ENCODE data around the gene AFAP1L1. TPM values are rescaled to one million over a fixed set of nuclear protein-coding genes. Genes with fewer than 3 reads are reported as not detected.
A peak's percentile ranks its signal among the peaks of the same experiment; 100 is the strongest.

The AFAP1L1 gene
- total RNA-seq, 1 experiment from 2014 or later = 10.3 TPM

DNA sequence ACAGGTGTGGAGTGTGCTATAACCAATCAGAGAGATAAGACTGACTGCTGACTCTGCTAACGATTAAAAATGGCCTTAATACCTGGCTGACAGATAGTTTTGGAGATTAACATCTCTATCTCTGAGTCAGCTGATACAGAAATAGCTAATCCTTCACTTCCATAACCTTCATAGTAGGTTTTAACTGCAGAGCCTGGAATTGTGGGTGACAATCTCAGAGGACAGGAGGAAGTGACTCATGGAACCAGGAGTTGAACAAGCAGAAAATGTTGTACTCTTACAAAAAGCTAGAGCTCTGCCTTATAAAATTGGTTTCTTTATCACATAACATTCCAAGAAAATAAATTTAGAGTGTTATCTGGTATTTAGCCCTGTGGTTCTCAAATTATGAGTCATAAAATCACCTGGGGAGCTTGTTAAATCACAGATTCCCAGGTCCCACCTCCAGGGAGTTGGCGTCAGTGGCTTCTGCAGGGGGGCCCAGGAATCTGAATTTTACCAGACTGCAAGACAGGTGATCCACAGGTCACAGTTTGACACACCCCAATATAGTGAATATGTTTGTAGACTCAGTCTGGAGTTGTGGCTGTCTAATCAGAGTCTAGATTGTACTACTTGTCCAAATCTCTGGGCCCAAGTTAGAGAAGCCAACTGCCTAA lies 44.4 kb upstream of the AFAP1L1 start:
- Mint-ChIP-seq H3K4me1 (ENCODE audit: low read depth, unreplicated experiment) (peaks cover 25% of the 10 kb centered on the region), H3K27ac (ENCODE audit: unreplicated experiment) (peak overlapping the region; percentile 35), H3K27me3 (ENCODE audit: unreplicated experiment) (no peaks in the 10 kb centered on the region), H3K9me3 (ENCODE audit: low read depth, unreplicated experiment) (no peaks in the 10 kb centered on the region), H3K36me3 (ENCODE audit: insufficient read depth, unreplicated experiment) (peaks cover 43% of the 10 kb centered on the region), H3K4me3 (ENCODE audit: low read depth, unreplicated experiment) (no peak overlapping the region)
- CTCF ChIA-PET = interaction anchor here (0.5 to 2.7 kb wide), 9 partner anchors 35 to 1773 kb away, joined by 3 to 39 read pairs (median 4); partner anchors contain the start of gene ABLIM3
- peak; percentile 50 for DNase-seq
- no peak for TF ChIP-seq CTCF (IDR thresholded peaks at IDR 0.05; ENCODE audit: unreplicated experiment)
- intact Hi-C loops (cut with micrococcal nuclease; ENCODE audit: unreplicated experiment) = loop anchor here (5.0 kb wide), 2 partner anchors 35 to 315 kb away; no protein-coding TSS in a partner anchor
- BruUV-seq (replicated peaks) = no TSS peak

GRCh38 chr5:149228618-149229297 lies 42.9 kb upstream of the AFAP1L1 start:
- BruUV-seq (replicated peaks) = no TSS peak
- Mint-ChIP-seq H3K9me3 (ENCODE audit: low read depth, unreplicated experiment) (no peaks in the 10 kb centered on the region), H3K4me3 (ENCODE audit: low read depth, unreplicated experiment) (peak overlapping the region; percentile 5), H3K4me1 (ENCODE audit: low read depth, unreplicated experiment) (peaks cover 25% of the 10 kb centered on the region), H3K36me3 (ENCODE audit: insufficient read depth, unreplicated experiment) (peaks cover 46% of the 10 kb centered on the region), H3K27ac (ENCODE audit: unreplicated experiment) (peak overlapping the region; percentile 82), H3K27me3 (ENCODE audit: unreplicated experiment) (no peaks in the 10 kb centered on the region)
- intact Hi-C loops (cut with micrococcal nuclease; ENCODE audit: unreplicated experiment) = loop anchor here (1.0 to 5.0 kb wide), 5 partner anchors 36 to 316 kb away; partner anchors contain the start of gene ABLIM3
- DNase-seq = peak; percentile 54
- CTCF ChIA-PET = interaction anchor here (0.6 to 2.7 kb wide), 11 partner anchors 36 to 114 kb away, joined by 3 to 39 read pairs (median 5); partner anchors contain the start of gene ABLIM3
- TF ChIP-seq CTCF (IDR thresholded peaks at IDR 0.05; ENCODE audit: unreplicated experiment) = peak; percentile 55

GRCh38 chr5:149229298-149229937 lies 42.2 kb upstream of the AFAP1L1 start:
- peak; percentile 9 for TF ChIP-seq CTCF (IDR thresholded peaks at IDR 0.05; ENCODE audit: unreplicated experiment)
- Mint-ChIP-seq H3K4me1 (ENCODE audit: low read depth, unreplicated experiment) (peaks cover 25% of the 10 kb centered on the region), H3K27ac (ENCODE audit: unreplicated experiment) (peak overlapping the region; percentile 82), H3K36me3 (ENCODE audit: insufficient read depth, unreplicated experiment) (peaks cover 51% of the 10 kb centered on the region), H3K9me3 (ENCODE audit: low read depth, unreplicated experiment) (no peaks in the 10 kb centered on the region), H3K27me3 (ENCODE audit: unreplicated experiment) (no peaks in the 10 kb centered on the region), H3K4me3 (ENCODE audit: low read depth, unreplicated experiment) (peak overlapping the region; percentile 5)
- CTCF ChIA-PET = interaction anchor here (1.0 to 2.7 kb wide), 7 partner anchors 77 to 115 kb away, joined by 3 to 39 read pairs (median 7); partner anchors contain the start of gene ABLIM3
- BruUV-seq (replicated peaks) = no TSS peak
- intact Hi-C loops (cut with micrococcal nuclease; ENCODE audit: unreplicated experiment) = loop anchor here (1.0 to 5.0 kb wide), 5 partner anchors 35 to 317 kb away; partner anchors contain the start of gene ABLIM3
- DNase-seq = no peak

DNA sequence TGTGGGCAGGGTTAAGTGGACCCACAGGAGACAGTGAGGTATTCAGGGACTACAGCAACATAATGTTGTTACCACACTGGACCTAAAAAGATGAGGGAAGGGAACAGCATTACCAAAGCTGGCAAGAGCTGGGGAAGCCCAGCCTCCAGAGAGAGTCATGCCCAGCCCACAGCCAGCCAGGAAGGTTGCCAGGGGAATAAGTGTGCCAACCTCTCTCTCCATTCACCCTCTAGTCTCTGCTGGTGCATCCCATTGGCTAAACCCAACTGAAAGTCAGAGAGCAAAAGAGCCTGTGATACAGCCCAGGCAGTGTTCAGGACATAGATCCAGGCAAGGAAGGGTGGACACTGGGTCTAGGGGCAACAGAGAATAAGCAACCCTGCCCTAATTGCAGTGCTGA lies 35.8 kb upstream of the AFAP1L1 start:
- Mint-ChIP-seq H3K27ac (ENCODE audit: unreplicated experiment) (no peak overlapping the region), H3K4me1 (ENCODE audit: low read depth, unreplicated experiment) (no peaks in the 10 kb centered on the region), H3K36me3 (ENCODE audit: insufficient read depth, unreplicated experiment) (peaks cover 41% of the 10 kb centered on the region), H3K4me3 (ENCODE audit: low read depth, unreplicated experiment) (no peak overlapping the region), H3K9me3 (ENCODE audit: low read depth, unreplicated experiment) (no peaks in the 10 kb centered on the region), H3K27me3 (ENCODE audit: unreplicated experiment) (no peaks in the 10 kb centered on the region)
- no peak for DNase-seq
- intact Hi-C loops (cut with micrococcal nuclease; ENCODE audit: unreplicated experiment) = no loop called here
- no TSS peak for BruUV-seq (replicated peaks)
- CTCF ChIA-PET = no interaction called here
- no peak for TF ChIP-seq CTCF (IDR thresholded peaks at IDR 0.05; ENCODE audit: unreplicated experiment)
